ENCODE results near the gene FOSL1. TPM values are rescaled to one million over a fixed set of nuclear protein-coding genes. Genes with fewer than 3 reads are reported as not detected.
"Not testable (repeated sequence)": the region's sequence is repeated elsewhere in the genome, so short reads cannot be mapped to it uniquely, and the experiment has no call there.

Gene FOSL1
- polyA plus RNA-seq, 1 donor (not counting 4 experiments of a cell fraction or from before 2014, with no cell fraction given) = 21.8 TPM

- Histone ChIP-seq H3K36me3 (ENCODE audit: control insufficient read depth in 2 of 2, extremely low read depth in 1 of 2, insufficient read depth in 2 of 2, low read length in 2 of 2) (peaks cover 24 to 58% of the 10 kb centered on the region in 2 experiments), H3K4me2 (ENCODE audit: control insufficient read depth, extremely low read depth, insufficient read depth, low read depth, low read length) (peak overlapping the region; percentile 6), H2AFZ (ENCODE audit: control insufficient read depth, low read length) (no peak overlapping the region), H3K79me2 (ENCODE audit: control insufficient read depth, insufficient read depth, low read length) (peaks cover 59% of the 10 kb centered on the region), H3K9ac (ENCODE audit: control insufficient read depth, extremely low read depth, insufficient read depth, low read length) (peak overlapping the region; percentile 3), H3K27me3 (ENCODE audit: control insufficient read depth, extremely low read depth, insufficient read depth, low read length) (no peaks in the 10 kb centered on the region), H3K9me3 (ENCODE audit: control insufficient read depth, low read depth, low read length) (no peaks in the 10 kb centered on the region), H3K27ac (ENCODE audit: control insufficient read depth, insufficient read depth, low read length) (no peak overlapping the region), H4K20me1 (ENCODE audit: control insufficient read depth, extremely low read depth, insufficient read depth, low read length) (peaks cover 48% of the 10 kb centered on the region), H3K4me3 (ENCODE audit: control insufficient read depth in 2 of 3, extremely low read depth in 1 of 3, insufficient read depth in 2 of 3, low read depth in 1 of 3, low read length in 3 of 3) (no peak overlapping the region), H3K9me1 (ENCODE audit: control insufficient read depth, extremely low read depth, insufficient read depth, low read length) (peaks cover 2% of the 10 kb centered on the region), H3K4me1 (ENCODE audit: control insufficient read depth, extremely low read depth, insufficient read depth, low read length) (peaks cover 68% of the 10 kb centered on the region)
- TF ChIP-seq, protein P1, sequence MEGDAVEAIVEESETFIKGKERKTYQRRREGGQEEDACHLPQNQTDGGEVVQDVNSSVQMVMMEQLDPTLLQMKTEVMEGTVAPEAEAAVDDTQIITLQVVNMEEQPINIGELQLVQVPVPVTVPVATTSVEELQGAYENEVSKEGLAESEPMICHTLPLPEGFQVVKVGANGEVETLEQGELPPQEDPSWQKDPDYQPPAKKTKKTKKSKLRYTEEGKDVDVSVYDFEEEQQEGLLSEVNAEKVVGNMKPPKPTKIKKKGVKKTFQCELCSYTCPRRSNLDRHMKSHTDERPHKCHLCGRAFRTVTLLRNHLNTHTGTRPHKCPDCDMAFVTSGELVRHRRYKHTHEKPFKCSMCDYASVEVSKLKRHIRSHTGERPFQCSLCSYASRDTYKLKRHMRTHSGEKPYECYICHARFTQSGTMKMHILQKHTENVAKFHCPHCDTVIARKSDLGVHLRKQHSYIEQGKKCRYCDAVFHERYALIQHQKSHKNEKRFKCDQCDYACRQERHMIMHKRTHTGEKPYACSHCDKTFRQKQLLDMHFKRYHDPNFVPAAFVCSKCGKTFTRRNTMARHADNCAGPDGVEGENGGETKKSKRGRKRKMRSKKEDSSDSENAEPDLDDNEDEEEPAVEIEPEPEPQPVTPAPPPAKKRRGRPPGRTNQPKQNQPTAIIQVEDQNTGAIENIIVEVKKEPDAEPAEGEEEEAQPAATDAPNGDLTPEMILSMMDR (optimal IDR thresholded peaks at IDR 0.05 in 1 of 3, IDR thresholded peaks at IDR 0.05 in 1 of 3, conservative IDR thresholded peaks at IDR 0.05 in 1 of 3; ENCODE audit: extremely low read depth in 1 of 3, insufficient read depth in 2 of 3, low read length in 3 of 3) = no peak
- TF ChIP-seq EZH2 (IDR thresholded peaks at IDR 0.05; ENCODE audit: low read length) = no peak
- FAIRE-seq (no peak), DNase-seq (ENCODE audit: low read depth, low spot score) (no peak)
- dilution Hi-C loops (cut with MboI; ENCODE audit: extremely low pct_ligation_motif_present, low sequenced_read_pairs) = no loop called here
Observed at GRCh38 chr11:65894034-65894591, 6.1 kb downstream of the FOSL1 start.

GRCh38 chr11:65892661-65893317 lies 7.4 kb downstream of the FOSL1 start:
- FAIRE-seq (no peak), DNase-seq (ENCODE audit: low read depth, low spot score) (no peak)
- Histone ChIP-seq H4K20me1 (ENCODE audit: control insufficient read depth, extremely low read depth, insufficient read depth, low read length) (peaks cover 48% of the 10 kb centered on the region), H3K79me2 (ENCODE audit: control insufficient read depth, insufficient read depth, low read length) (peaks cover 47% of the 10 kb centered on the region), H2AFZ (ENCODE audit: control insufficient read depth, low read length) (no peak overlapping the region), H3K9me1 (ENCODE audit: control insufficient read depth, extremely low read depth, insufficient read depth, low read length) (peaks cover 2% of the 10 kb centered on the region), H3K27ac (ENCODE audit: control insufficient read depth, insufficient read depth, low read length) (no peak overlapping the region), H3K9me3 (ENCODE audit: control insufficient read depth, low read depth, low read length) (no peaks in the 10 kb centered on the region), H3K9ac (ENCODE audit: control insufficient read depth, extremely low read depth, insufficient read depth, low read length) (peak overlapping the region; percentile 6), H3K27me3 (ENCODE audit: control insufficient read depth, extremely low read depth, insufficient read depth, low read length) (no peaks in the 10 kb centered on the region), H3K4me3 (ENCODE audit: control insufficient read depth in 2 of 3, extremely low read depth in 1 of 3, insufficient read depth in 2 of 3, low read depth in 1 of 3, low read length in 3 of 3) (peak overlapping the region in 2 of 3 experiments; percentile 43 to 55), H3K4me1 (ENCODE audit: control insufficient read depth, extremely low read depth, insufficient read depth, low read length) (peaks cover 63% of the 10 kb centered on the region), H3K36me3 (ENCODE audit: control insufficient read depth in 2 of 2, extremely low read depth in 1 of 2, insufficient read depth in 2 of 2, low read length in 2 of 2) (peaks cover 22 to 47% of the 10 kb centered on the region in 2 experiments), H3K4me2 (ENCODE audit: control insufficient read depth, extremely low read depth, insufficient read depth, low read depth, low read length) (peak overlapping the region; percentile 74)
- dilution Hi-C loops (cut with MboI; ENCODE audit: extremely low pct_ligation_motif_present, low sequenced_read_pairs) = no loop called here
- TF ChIP-seq, protein P1 (optimal IDR thresholded peaks at IDR 0.05 in 1 of 3, IDR thresholded peaks at IDR 0.05 in 1 of 3, conservative IDR thresholded peaks at IDR 0.05 in 1 of 3; ENCODE audit: extremely low read depth in 1 of 3, insufficient read depth in 2 of 3, low read length in 3 of 3) = no peak
- no peak for TF ChIP-seq EZH2 (IDR thresholded peaks at IDR 0.05; ENCODE audit: low read length)

GRCh38 chr11:65892137-65892540 lies 8.0 kb downstream of the FOSL1 start:
- peaks cover 44% of the 10 kb centered on the region for H4K20me1 ChIP-seq (ENCODE audit: control insufficient read depth, extremely low read depth, insufficient read depth, low read length)
- FAIRE-seq; DNase-seq (ENCODE audit: low read depth, low spot score): not testable (repeated sequence)

More at GRCh38 chr11:65892137-65892540, 8.0 kb downstream of the FOSL1 start:
- H3K9me3 ChIP-seq (ENCODE audit: control insufficient read depth, low read depth, low read length); H2AFZ ChIP-seq (ENCODE audit: control insufficient read depth, low read length); H3K9me1 ChIP-seq (ENCODE audit: control insufficient read depth, extremely low read depth, insufficient read depth, low read length); dilution Hi-C loops (cut with MboI; ENCODE audit: extremely low pct_ligation_motif_present, low sequenced_read_pairs); H3K27me3 ChIP-seq (ENCODE audit: control insufficient read depth, extremely low read depth, insufficient read depth, low read length): not testable (repeated sequence)
- H3K9ac ChIP-seq (ENCODE audit: control insufficient read depth, extremely low read depth, insufficient read depth, low read length) = peak overlapping the region; percentile 75
- peaks cover 46% of the 10 kb centered on the region for H3K79me2 ChIP-seq (ENCODE audit: control insufficient read depth, insufficient read depth, low read length)
- peak overlapping the region; percentile 74 for H3K4me2 ChIP-seq (ENCODE audit: control insufficient read depth, extremely low read depth, insufficient read depth, low read depth, low read length)
- H3K27ac ChIP-seq (ENCODE audit: control insufficient read depth, insufficient read depth, low read length) = peak overlapping the region; percentile 56
- peaks cover 63% of the 10 kb centered on the region for H3K4me1 ChIP-seq (ENCODE audit: control insufficient read depth, extremely low read depth, insufficient read depth, low read length)
- peak overlapping the region; percentile 42 to 63 (median 55) for H3K4me3 ChIP-seq (ENCODE audit: control insufficient read depth in 2 of 3, extremely low read depth in 1 of 3, insufficient read depth in 2 of 3, low read depth in 1 of 3, low read length in 3 of 3)
- H3K36me3 ChIP-seq (ENCODE audit: control insufficient read depth in 2 of 2, extremely low read depth in 1 of 2, insufficient read depth in 2 of 2, low read length in 2 of 2) = peaks cover 20 to 43% of the 10 kb centered on the region in 2 experiments

Measured in keratinocyte (primary cell).